ENCODE data around the gene MED29.

Gene MED29

GRCh38 chr19:39433480-39434079 is 42.4 kb downstream of the MED29 start:
- no peak for DNase-seq

GRCh38 chr19:39434123-39435076 is 43.2 kb downstream of the MED29 start:
- no peak for DNase-seq

GRCh38 chr19:39435499-39436349 is 44.5 kb downstream of the MED29 start, which contains the start of gene RPS16:
RPS16 (minus strand) TSS chr19:39435949; CDS start chr19:39435895, 54 bp downstream.
- peak; percentile 97 for DNase-seq

- DNase-seq = no peak
Measured at GRCh38 chr19:39436350-39436716, 45.2 kb downstream of the MED29 start.

- DNase-seq = no peak
Measured at GRCh38 chr19:39438270-39438934, 47.2 kb downstream of the MED29 start.

GRCh38 chr19:39444598-39445195 is 53.5 kb downstream of the MED29 start:
- no peak for DNase-seq

- DNase-seq = peak; percentile 96
Measured at GRCh38 chr19:39445196-39446111, 54.3 kb downstream of the MED29 start, which contains the start of gene SUPT5H. SUPT5H (plus strand) TSS chr19:39445582; CDS start chr19:39445891, 309 bp downstream.

GRCh38 chr19:39446365-39447084 is 55.3 kb downstream of the MED29 start:
- DNase-seq = no peak

- no peak for DNase-seq
Measured at GRCh38 chr19:39448271-39448670, 57.1 kb downstream of the MED29 start.

GRCh38 chr19:39449116-39449797 is 58.1 kb downstream of the MED29 start:
- no peak for DNase-seq

Measured in T1000 (cell line).